Vagina (tissue), 2 donors: ENCODE results near the gene UMODL1. TPM values are rescaled to one million over a fixed set of nuclear protein-coding genes. Genes with fewer than 3 reads are reported as not detected.
"Not testable (repeated sequence)": the region's sequence is repeated elsewhere in the genome, so short reads cannot be mapped to it uniquely, and the experiment has no call there.

Experiments used
- DNase-seq, 2 donors: peaks; one replicate each; pipeline ENCODE4 v3.0.0-alpha.2; 2017; ENCODE audit errors: extremely low spot score in 2 of 2
- H3K27ac ChIP-seq: fragments of 200-600 bp; sonication (generic); one replicate; pipeline ENCODE4 v1.5.1; 2019
- H3K27me3 ChIP-seq: fragments of 200-600 bp; sonication (generic); one replicate; pipeline ENCODE4 v1.5.1; 2019
- H3K36me3 ChIP-seq, 2 donors: fragments of 200-600 bp; sonication (generic); one replicate each; pipeline ENCODE4 v1.5.1; 2017 to 2019
- H3K4me1 ChIP-seq: fragments of 200-600 bp; sonication (generic); one replicate; pipeline ENCODE4 v1.5.1; 2019
- H3K4me3 ChIP-seq, 2 donors: fragments of 200-600 bp; sonication (generic); 1 replicate in 1 of 2; 2 replicates in 1 of 2; pipeline ENCODE4 v1.5.1; 2016 to 2019
- H3K9me3 ChIP-seq: fragments of 200-600 bp; sonication (generic); one replicate; pipeline ENCODE4 v1.5.1; 2019
- CTCF ChIP-seq, 3 experiments: fragments of 450-650 bp in 2 of 3; fragments of 200-600 bp in 1 of 3; sonication (generic) in 1 of 3; IDR thresholded peaks; one replicate each; pipeline ENCODE4 v1.5.1; 2017 to 2019; ENCODE audit warnings: antibody characterized with exemption in 3 of 3, mild to moderate bottlenecking in 2 of 3, moderate library complexity in 2 of 3
- POLR2A ChIP-seq, 2 donors: fragments of 450-650 bp; IDR thresholded peaks; one replicate each; pipeline ENCODE4 v1.6.1; 2017; ENCODE audit warnings: antibody characterized with exemption in 2 of 2, mild to moderate bottlenecking in 2 of 2, moderate library complexity in 2 of 2
- POLR2AphosphoS5 ChIP-seq, 2 donors: sonication (generic); formaldehyde crosslinking; IDR thresholded peaks; one replicate each; pipeline ENCODE4 v1.9.0; 2017; ENCODE audit warnings: antibody characterized with exemption in 2 of 2, mild to moderate bottlenecking in 2 of 2, low read depth in 1 of 2; ENCODE audit not compliant: insufficient read depth in 1 of 2
- intact Hi-C: fragments of 100-400 bp; cut with DNase I; formaldehyde crosslinking; loops from one replicate; pipeline ENCODE4 v1.15.1; 2023
- total RNA-seq: library from RNA; depleted of rRNA; stranded (reverse); fragments of >200 nt; gene quantifications from one replicate; pipeline ENCODE4 v1.2.3, GENCODE V29; 2016

The UMODL1 gene
- total RNA-seq, 1 donor from 2014 or later = not detected

- DNase-seq = no peak
- no peaks in the 10 kb centered on the region for H3K9me3 ChIP-seq
- no peak overlapping the region for H3K4me3 ChIP-seq
- H3K27ac ChIP-seq = no peak overlapping the region
- no peaks in the 10 kb centered on the region for H3K36me3 ChIP-seq
- H3K4me1 ChIP-seq = peaks cover 14% of the 10 kb centered on the region
- intact Hi-C loops = loop anchor here (10.0 kb wide), 2 partner anchors 109 to 499 kb away; no protein-coding TSS in a partner anchor
- H3K27me3 ChIP-seq = no peaks in the 10 kb centered on the region
- TF ChIP-seq POLR2A (IDR thresholded peaks at IDR 0.05) (no peak), CTCF (IDR thresholded peaks at IDR 0.05) (peak in 1 of 3 experiments; percentile 14), POLR2AphosphoS5 (IDR thresholded peaks at IDR 0.05; ENCODE audit: insufficient read depth in 1 of 2, low read depth in 1 of 2) (peak in 1 of 2 donors; percentile 11)
Measured at GRCh38 chr21:42113926-42114409, 42.9 kb downstream of the UMODL1 start.

GRCh38 chr21:42114646-42115045 lies 43.5 kb downstream of the UMODL1 start:
- Histone ChIP-seq H3K4me1 (peaks cover 14% of the 10 kb centered on the region), H3K27ac (no peak overlapping the region), H3K9me3 (no peaks in the 10 kb centered on the region), H3K36me3 (no peaks in the 10 kb centered on the region), H3K4me3 (no peak overlapping the region), H3K27me3 (no peaks in the 10 kb centered on the region)
- intact Hi-C loops = loop anchor here (10.0 kb wide), 2 partner anchors 110 to 500 kb away; no protein-coding TSS in a partner anchor
- no peak for TF ChIP-seq POLR2AphosphoS5 (IDR thresholded peaks at IDR 0.05; ENCODE audit: insufficient read depth in 1 of 2, low read depth in 1 of 2)
- TF ChIP-seq POLR2A (IDR thresholded peaks at IDR 0.05) = no peak
- TF ChIP-seq CTCF (IDR thresholded peaks at IDR 0.05) = no peak
- no peak for DNase-seq

GRCh38 chr21:42115136-42115683 lies 44.1 kb downstream of the UMODL1 start:
- intact Hi-C loops = loop anchor here (10.0 kb wide), 2 partner anchors 110 to 500 kb away; no protein-coding TSS in a partner anchor
- no peak overlapping the region for H3K4me3 ChIP-seq
- TF ChIP-seq CTCF (IDR thresholded peaks at IDR 0.05) (no peak), POLR2AphosphoS5 (IDR thresholded peaks at IDR 0.05; ENCODE audit: insufficient read depth in 1 of 2, low read depth in 1 of 2) (no peak), POLR2A (IDR thresholded peaks at IDR 0.05) (no peak)
- no peaks in the 10 kb centered on the region for H3K27me3 ChIP-seq
- H3K36me3 ChIP-seq = no peaks in the 10 kb centered on the region
- peaks cover 14% of the 10 kb centered on the region for H3K4me1 ChIP-seq
- no peaks in the 10 kb centered on the region for H3K9me3 ChIP-seq
- no peak for DNase-seq
- H3K27ac ChIP-seq = no peak overlapping the region

- H3K27me3 ChIP-seq, DNase-seq, H3K9me3 ChIP-seq, H3K36me3 ChIP-seq, H3K4me3 ChIP-seq: not testable (repeated sequence)
- Histone ChIP-seq H3K4me1 (peaks cover 18% of the 10 kb centered on the region), H3K27ac (peak overlapping the region; percentile 21)
- intact Hi-C loops = loop anchor here (2.0 to 10.0 kb wide), 3 partner anchors 112 to 502 kb away; no protein-coding TSS in a partner anchor
Measured at GRCh38 chr21:42116551-42116950, 45.4 kb downstream of the UMODL1 start.

GRCh38 chr21:42117229-42117966 lies 46.3 kb downstream of the UMODL1 start:
- no peaks in the 10 kb centered on the region for H3K27me3 ChIP-seq
- no peak for TF ChIP-seq POLR2A (IDR thresholded peaks at IDR 0.05)
- peak in 1 of 2 donors; percentile 60 for TF ChIP-seq POLR2AphosphoS5 (IDR thresholded peaks at IDR 0.05; ENCODE audit: insufficient read depth in 1 of 2, low read depth in 1 of 2)
- peak; percentile 78 to 96 (median 93) for TF ChIP-seq CTCF (IDR thresholded peaks at IDR 0.05)
- H3K9me3 ChIP-seq = no peaks in the 10 kb centered on the region
- H3K36me3 ChIP-seq = no peaks in the 10 kb centered on the region
- H3K4me3 ChIP-seq = no peak overlapping the region
- H3K4me1 ChIP-seq = peaks cover 18% of the 10 kb centered on the region
- DNase-seq = no peak
- intact Hi-C loops = loop anchor here (2.0 to 10.0 kb wide), 3 partner anchors 113 to 503 kb away; no protein-coding TSS in a partner anchor
- H3K27ac ChIP-seq = peak overlapping the region; percentile 21
